IMR-90 (cell line): Measurements from ENCODE around the gene C11orf71. TPM values are rescaled to one million over a fixed set of nuclear protein-coding genes. Genes with fewer than 3 reads are reported as not detected.

Experiments
- ATAC-seq: fragments of 200-7000 bp; cut with Tn5 transposase; 2 replicates; pipeline ENCODE4 v1.9.1; 2020; ENCODE audit warnings: low read depth, mild to moderate bottlenecking, moderate library complexity
- BruUV-seq: library from RNA; stranded (reverse); fragments of 400-500 nt; replicated peaks from 2 replicates; lab custom pipeline; 2021; lab: Mats Ljungman, UMichigan
- CTCF ChIA-PET: fragments of 300-600 bp; formaldehyde crosslinking; extraction: SDS; loops from one replicate; lab custom pipeline; 2021; ENCODE audit warnings: antibody characterized with exemption; lab: Yijun Ruan, JAX
- POLR2A ChIA-PET: fragments of 300-600 bp; sonication (Branson Sonifier 250); formaldehyde crosslinking; loops from one replicate; lab custom pipeline; 2022; ENCODE audit warnings: antibody characterized with exemption; ENCODE audit not compliant: unreplicated experiment; lab: Charles Lee
- DNase-seq: peaks from one replicate; pipeline ENCODE4 v3.0.0; 2013
- H2AFZ ChIP-seq: replicated peaks from 2 replicates; pipeline ENCODE3; 2013; ENCODE audit warnings: low read length, mild to moderate bottlenecking; ENCODE audit not compliant: poor library complexity
- H2AK5ac ChIP-seq: 2 replicates; pipeline ENCODE4 v1.6.1; 2013; ENCODE audit warnings: low read depth, low read length, inconsistent platforms
- H2AK9ac ChIP-seq: replicated peaks from 2 replicates; pipeline ENCODE3; 2013; ENCODE audit warnings: mild to moderate bottlenecking, low read depth, low read length, moderate library complexity; ENCODE audit not compliant: poor library complexity
- H2BK120ac ChIP-seq: 2 replicates; pipeline ENCODE4 v1.6.1; 2013; ENCODE audit warnings: low read depth, low read length, inconsistent platforms
- H2BK15ac ChIP-seq: 3 replicates; pipeline ENCODE4 v1.6.1; 2013; ENCODE audit warnings: low read depth, low read length, inconsistent platforms
- H2BK20ac ChIP-seq: 2 replicates; pipeline ENCODE4 v1.6.1; 2013; ENCODE audit warnings: low read depth, mild to moderate bottlenecking, inconsistent platforms, low read length, moderate library complexity
- H2BK5ac ChIP-seq: 2 replicates; pipeline ENCODE4 v1.6.1; 2013; ENCODE audit warnings: mild to moderate bottlenecking, low read depth, low read length, inconsistent platforms; ENCODE audit not compliant: poor library complexity, severe bottlenecking
- H3K14ac ChIP-seq: replicated peaks from 2 replicates; pipeline ENCODE4 v1.6.1; 2013; ENCODE audit warnings: low read depth, low read length, inconsistent platforms
- H3K18ac ChIP-seq: 2 replicates; pipeline ENCODE4 v1.6.1; 2013; ENCODE audit warnings: low read depth, low read length, control low read depth
- H3K23ac ChIP-seq: 2 replicates; pipeline ENCODE4 v1.6.1; 2013; ENCODE audit warnings: low read depth, low read length, inconsistent platforms
- H3K27ac ChIP-seq: 2 replicates; pipeline ENCODE4 v1.5.1; 2013; ENCODE audit warnings: mild to moderate bottlenecking, control low read depth, low read length; ENCODE audit not compliant: insufficient read depth
- H3K27me3 ChIP-seq: 2 replicates; pipeline ENCODE4 v1.6.1; 2013; ENCODE audit warnings: low read length; ENCODE audit not compliant: control insufficient read depth, insufficient read depth
- H3K36me3 ChIP-seq: 2 replicates; pipeline ENCODE4 v1.6.1; 2013; ENCODE audit warnings: low read length, mixed read lengths; ENCODE audit not compliant: control insufficient read depth, insufficient read depth
- H3K4ac ChIP-seq: 2 replicates; pipeline ENCODE4 v1.6.1; 2013; ENCODE audit warnings: low read depth, low read length, inconsistent platforms
- H3K4me1 ChIP-seq: 2 replicates; pipeline ENCODE4 v1.6.1; 2013; ENCODE audit warnings: low read length, mixed read lengths; ENCODE audit not compliant: control insufficient read depth, insufficient read depth
- H3K4me2 ChIP-seq: 2 replicates; pipeline ENCODE4 v1.6.1; 2013; ENCODE audit warnings: low read depth, mild to moderate bottlenecking, control low read depth, low read length, moderate library complexity
- H3K4me3 ChIP-seq: 2 replicates; pipeline ENCODE4 v1.5.1; 2013; ENCODE audit warnings: low read depth, mild to moderate bottlenecking, control low read depth, low read length, moderate library complexity; ENCODE audit not compliant: insufficient read depth
- H3K56ac ChIP-seq: 2 replicates; pipeline ENCODE4 v1.6.1; 2013; ENCODE audit warnings: low read length, inconsistent platforms; ENCODE audit not compliant: insufficient read depth; ENCODE audit errors: extremely low read depth
- H3K79me1 ChIP-seq, 2 experiments: 2 replicates each; pipeline ENCODE4 v1.6.1; 2013; ENCODE audit warnings: low read length in 2 of 2, inconsistent platforms in 1 of 2, low read depth in 1 of 2
- H3K9ac ChIP-seq: 2 replicates; pipeline ENCODE4 v1.6.1; 2013; ENCODE audit warnings: low read depth, low read length, control low read depth
- H3K9me1 ChIP-seq: 2 replicates; pipeline ENCODE4 v1.6.1; 2013; ENCODE audit warnings: low read length, inconsistent platforms; ENCODE audit not compliant: insufficient read depth
- H3K9me3 ChIP-seq: 2 replicates; pipeline ENCODE4 v1.6.1; 2013; ENCODE audit warnings: low read length; ENCODE audit not compliant: control insufficient read depth, insufficient read depth
- H4K20me1 ChIP-seq: 2 replicates; pipeline ENCODE4 v1.6.1; 2013; ENCODE audit warnings: low read length, inconsistent platforms; ENCODE audit not compliant: insufficient read depth
- H4K5ac ChIP-seq: 2 replicates; pipeline ENCODE4 v1.6.1; 2013; ENCODE audit warnings: mild to moderate bottlenecking, low read depth, low read length, control low read depth
- H4K8ac ChIP-seq, 2 experiments: 2 replicates each; pipeline ENCODE4 v1.6.1; 2013; ENCODE audit warnings: low read depth in 2 of 2, low read length in 2 of 2, control low read depth in 1 of 2, inconsistent platforms in 1 of 2
- H4K91ac ChIP-seq: 2 replicates; pipeline ENCODE4 v1.6.1; 2013; ENCODE audit warnings: low read depth, low read length, inconsistent platforms; ENCODE audit not compliant: insufficient read depth
- FOS ChIP-seq: fragments of 150-350 bp; IDR thresholded peaks from 2 replicates; pipeline ENCODE4 v1.6.1; 2016; ENCODE audit warnings: low read depth, low read length
- WGBS, 2 experiments: methylation state at CpG; one replicate each; pipeline versions ENCODE4 v1.1.5 to v1.1.7; 2013; ENCODE audit warnings: missing lambda C conversion rate in 2 of 2; ENCODE audit not compliant: insufficient read length in 1 of 2; ENCODE audit errors: extremely low coverage in 2 of 2; 5-methylcytosine and 5-hydroxymethylcytosine counted together
- dilution Hi-C: fragments of 300-500 bp; cut with HindIII; formaldehyde crosslinking; loops from one replicate; pipeline ENCODE4 v1.14.3; 2018; ENCODE audit warnings: low sequenced_read_pairs; ENCODE audit not compliant: unreplicated experiment
- in situ Hi-C: fragments of 300-500 bp; cut with MboI; formaldehyde crosslinking; loops from 3 replicates; pipeline ENCODE4 v1.14.3; 2019; ENCODE audit warnings: low sequenced_read_pairs, inconsistent platforms, mixed read lengths
- intact Hi-C: fragments of 100-400 bp; cut with micrococcal nuclease; formaldehyde crosslinking; loops from 2 replicates; pipeline ENCODE4 v1.10.0; 2022
- polyA plus RNA-seq, 3 experiments: library from polyadenylated mRNA; depleted of rRNA; stranded (reverse); fragments of >200 nt; gene quantifications; 2 replicates each; pipeline ENCODE4 v1.2.3, GENCODE V29; 2012; ENCODE audit warnings: low replicate concordance in 1 of 3
- total RNA-seq: library from RNA; depleted of rRNA; stranded (reverse); fragments of >200 nt; gene quantifications from 2 replicates; pipeline ENCODE4 v1.2.3, GENCODE V29; 2012
- TF ChIP-seq, protein P1 (sequence below): fragments of 150-350 bp; IDR thresholded peaks from 2 replicates; pipeline ENCODE4 v1.6.1; 2016; ENCODE audit warnings: low read depth, mild to moderate bottlenecking, low read length, moderate library complexity, borderline replicate concordance

Gene C11orf71
- total and polyA plus RNA-seq, 2 of the 4 experiments (the other 2 are of a cell fraction): 2.3 to 3.7 TPM

- peak overlapping the region; percentile 65 for H2AK9ac ChIP-seq
- peak overlapping the region; percentile 82 for H2AFZ ChIP-seq
- no peak overlapping the region for H3K9ac ChIP-seq
- peak; percentile 48; the same call in 1 of the 2 replicates for TF ChIP-seq FOS
- TF ChIP-seq, protein P1, sequence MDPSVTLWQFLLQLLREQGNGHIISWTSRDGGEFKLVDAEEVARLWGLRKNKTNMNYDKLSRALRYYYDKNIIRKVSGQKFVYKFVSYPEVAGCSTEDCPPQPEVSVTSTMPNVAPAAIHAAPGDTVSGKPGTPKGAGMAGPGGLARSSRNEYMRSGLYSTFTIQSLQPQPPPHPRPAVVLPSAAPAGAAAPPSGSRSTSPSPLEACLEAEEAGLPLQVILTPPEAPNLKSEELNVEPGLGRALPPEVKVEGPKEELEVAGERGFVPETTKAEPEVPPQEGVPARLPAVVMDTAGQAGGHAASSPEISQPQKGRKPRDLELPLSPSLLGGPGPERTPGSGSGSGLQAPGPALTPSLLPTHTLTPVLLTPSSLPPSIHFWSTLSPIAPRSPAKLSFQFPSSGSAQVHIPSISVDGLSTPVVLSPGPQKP: no peak
- 0 out of 2 replicates have a peak overlapping the region, but pooled peaks have one; percentile 16 for H3K23ac ChIP-seq
- dilution Hi-C loops: no loop called here
- H3K9me3 ChIP-seq: no peaks in the 10 kb centered on the region
- no TSS peak for BruUV-seq
- H4K20me1 ChIP-seq: no peaks in the 10 kb centered on the region
- ATAC-seq (peak; percentile 84), DNase-seq (peak; percentile 87)
- peak overlapping the region; percentile 69; the same call in 1 of the 2 replicates for H2BK120ac ChIP-seq
- WGBS, 2 experiments: 80% methylated on average over 1 of the region's 7 CpGs; no CpG with 5 or more reads in 1 of the 2 experiments
- H3K4me3 ChIP-seq: no peak overlapping the region
- H3K4me2 ChIP-seq: no peak overlapping the region
- peak overlapping the region; percentile 73 for H3K4ac ChIP-seq
- H4K5ac ChIP-seq: peak overlapping the region; percentile 21; the same call in 1 of the 2 replicates
- intact Hi-C loops: no loop called here
- H3K18ac ChIP-seq: 0 out of 2 replicates have a peak overlapping the region, but pooled peaks have one; percentile 61
- POLR2A ChIA-PET: no interaction called here
- H2BK15ac ChIP-seq: peak overlapping the region; percentile 49; the same call in 1 of the 3 replicates
- peak overlapping the region; percentile 65 for H3K14ac ChIP-seq
- H3K27ac ChIP-seq: no peak overlapping the region
- H2BK5ac ChIP-seq: peak overlapping the region; percentile 79
- in situ Hi-C loops: no loop called here
- H2AK5ac ChIP-seq: peak overlapping the region; percentile 53; the same call in 1 of the 2 replicates
- H3K79me1 ChIP-seq: no peaks in the 10 kb centered on the region
- no peaks in the 10 kb centered on the region for H3K36me3 ChIP-seq
- CTCF ChIA-PET: no interaction called here
- H3K56ac ChIP-seq: no peak overlapping the region
- peak overlapping the region; percentile 76 for H2BK20ac ChIP-seq
- peak overlapping the region; percentile 75 to 78; a peak in 2 of 4 replicates for H4K8ac ChIP-seq
- peak overlapping the region; percentile 79 for H4K91ac ChIP-seq
- no peaks in the 10 kb centered on the region for H3K27me3 ChIP-seq
- H3K4me1 ChIP-seq: peaks cover 8% of the 10 kb centered on the region
- H3K9me1 ChIP-seq: peaks cover 6% of the 10 kb centered on the region
Observed at GRCh38 chr11:114377612-114378267, 22.6 kb downstream of the C11orf71 start.
